SJSA1 (cell line): ENCODE measurements around the gene PRPF6. TPM values are rescaled to one million over a fixed set of nuclear protein-coding genes. Genes with fewer than 3 reads are reported as not detected.

Source experiments
- DNase-seq, 2 experiments: peaks; one replicate each; pipeline ENCODE4 v3.0.0-alpha.2; 2015 to 2020; ENCODE audit warnings: low spot score in 2 of 2, low read depth in 1 of 2
- H3K27ac ChIP-seq: fragments of 250-450 bp; sonication (Bioruptor Pico); 2 replicates; pipeline ENCODE4 v1.5.1; 2020; ENCODE audit warnings: mild to moderate bottlenecking, moderate library complexity
- H3K27me3 ChIP-seq: fragments of 250-450 bp; sonication (Bioruptor Pico); replicated peaks from 2 replicates; pipeline ENCODE4 v1.5.1; 2020; ENCODE audit warnings: mild to moderate bottlenecking, moderate library complexity
- H3K36me3 ChIP-seq: fragments of 250-450 bp; sonication (Bioruptor Pico); 2 replicates; pipeline ENCODE4 v1.5.1; 2020; ENCODE audit warnings: mild to moderate bottlenecking
- H3K4me1 ChIP-seq: fragments of 250-450 bp; sonication (Bioruptor Pico); replicated peaks from 2 replicates; pipeline ENCODE4 v1.6.1; 2021; ENCODE audit warnings: mild to moderate bottlenecking
- H3K4me3 ChIP-seq: fragments of 250-450 bp; sonication (Bioruptor Pico); 2 replicates; pipeline ENCODE4 v1.5.1; 2020; ENCODE audit warnings: mild to moderate bottlenecking
- H3K9me3 ChIP-seq: fragments of 250-450 bp; sonication (Bioruptor Pico); replicated peaks from 2 replicates; pipeline ENCODE4 v1.5.1; 2020; ENCODE audit warnings: mild to moderate bottlenecking
- total RNA-seq: library from RNA; depleted of rRNA; stranded (reverse); fragments of >200 nt; shearing (Covaris generic); gene quantifications from 2 replicates; pipeline ENCODE4 v1.2.3, GENCODE V29; 2014

Gene PRPF6
- total RNA-seq, 1 experiment from 2014 or later, result 72.1 TPM

GRCh38 chr20:63978319-63979228, 2.4 kb upstream of the PRPF6 start:
- DNase-seq, result peak in 1 of 2 experiments; percentile 63
- peaks cover 6% of the 10 kb centered on the region; the same call in 1 of the 2 replicates for H3K27me3 ChIP-seq
- peaks cover 52% of the 10 kb centered on the region for H3K4me1 ChIP-seq
- H3K36me3 ChIP-seq, result peaks cover 11% of the 10 kb centered on the region
- no peaks in the 10 kb centered on the region for H3K9me3 ChIP-seq
- peak overlapping the region; percentile 19; the same call in 1 of the 2 replicates for H3K4me3 ChIP-seq
- H3K27ac ChIP-seq, result no peak overlapping the region

DNA sequence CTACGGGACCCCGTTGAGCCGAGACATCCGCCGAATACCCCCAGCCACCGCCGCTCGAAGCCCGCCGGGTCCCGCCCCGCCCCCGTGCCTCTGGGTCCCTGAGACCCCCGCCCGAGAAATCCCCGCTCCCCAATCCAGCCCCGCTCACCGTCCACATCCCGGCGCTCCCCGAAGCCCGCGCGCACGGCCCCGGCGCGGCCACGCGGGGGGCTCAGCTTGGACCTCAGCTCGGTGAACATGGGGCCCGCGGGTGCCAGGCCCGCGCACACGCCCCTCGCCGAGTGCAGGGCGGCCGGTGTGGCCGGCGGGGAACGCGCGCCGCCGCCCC, 1.7 kb upstream of the PRPF6 start:
- Histone ChIP-seq H3K4me3 (peak overlapping the region; percentile 19), H3K27ac (no peak overlapping the region), H3K27me3 (peaks cover 6% of the 10 kb centered on the region; the same call in 1 of the 2 replicates), H3K4me1 (peaks cover 47% of the 10 kb centered on the region), H3K9me3 (no peaks in the 10 kb centered on the region), H3K36me3 (peaks cover 16% of the 10 kb centered on the region)
- no peak for DNase-seq

DNA sequence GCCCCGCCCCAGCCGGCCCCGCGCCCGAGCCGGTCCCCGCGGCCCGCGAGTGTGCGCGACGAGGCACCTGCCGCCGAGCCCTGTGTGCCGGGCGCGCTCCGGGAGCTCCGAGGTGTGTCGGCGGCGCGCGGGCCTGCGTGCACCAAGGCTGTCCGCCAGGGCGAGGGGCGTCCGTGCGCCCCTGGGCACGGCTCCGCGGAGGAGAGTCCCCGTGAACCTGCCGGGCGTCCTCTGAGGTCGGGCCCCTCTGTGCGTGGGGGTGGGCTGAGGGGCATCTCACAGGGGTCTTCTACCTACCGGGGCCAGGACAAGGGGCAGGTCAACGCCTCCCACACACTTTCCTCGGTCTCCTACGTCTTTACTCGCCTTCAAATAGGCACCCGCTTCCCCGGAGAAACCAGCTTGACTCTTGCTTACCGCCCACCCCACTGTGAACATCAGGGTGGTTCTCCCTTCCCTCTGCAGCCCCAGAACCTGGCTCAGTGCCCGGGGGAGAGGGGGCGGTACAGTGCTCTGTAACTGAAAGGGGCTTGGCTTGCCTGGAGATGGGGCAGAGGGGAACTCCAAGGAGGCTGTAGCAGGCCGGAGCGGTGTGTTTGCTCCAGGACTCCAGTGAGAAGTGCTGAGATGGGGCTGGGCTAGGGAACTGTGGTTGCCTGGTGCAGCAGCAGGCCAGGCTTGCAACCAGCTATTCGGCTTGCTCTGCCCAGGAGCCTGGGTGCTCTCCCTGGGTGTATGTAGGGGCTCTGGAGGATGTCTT, 1.2 kb upstream of the PRPF6 start, which contains the start of gene SAMD10:
Gene SAMD10 (minus strand): TSS at position 86 of the 760 bp plus-strand sequence. CDS start 175 bp downstream, outside the sequence.
- H3K27me3 ChIP-seq, result peaks cover 6% of the 10 kb centered on the region; the same call in 1 of the 2 replicates
- H3K9me3 ChIP-seq, result no peaks in the 10 kb centered on the region
- H3K27ac ChIP-seq, result no peak within 1 kb of the TSS
- H3K4me1 ChIP-seq, result peaks cover 42% of the 10 kb centered on the region
- peaks cover 20% of the 10 kb centered on the region for H3K36me3 ChIP-seq
- peak in 1 of 2 experiments; percentile 49 for DNase-seq
- peak within 1 kb of the TSS; percentile 61 for H3K4me3 ChIP-seq

GRCh38 chr20:63980317-63980805, 571 bp upstream of the PRPF6 start:
- no peaks in the 10 kb centered on the region for H3K9me3 ChIP-seq
- peaks cover 6% of the 10 kb centered on the region; the same call in 1 of the 2 replicates for H3K27me3 ChIP-seq
- H3K4me1 ChIP-seq, result peaks cover 35% of the 10 kb centered on the region
- DNase-seq, result no peak
- peak overlapping the region; percentile 61 for H3K4me3 ChIP-seq
- no peak overlapping the region for H3K27ac ChIP-seq
- peaks cover 26% of the 10 kb centered on the region for H3K36me3 ChIP-seq

DNA sequence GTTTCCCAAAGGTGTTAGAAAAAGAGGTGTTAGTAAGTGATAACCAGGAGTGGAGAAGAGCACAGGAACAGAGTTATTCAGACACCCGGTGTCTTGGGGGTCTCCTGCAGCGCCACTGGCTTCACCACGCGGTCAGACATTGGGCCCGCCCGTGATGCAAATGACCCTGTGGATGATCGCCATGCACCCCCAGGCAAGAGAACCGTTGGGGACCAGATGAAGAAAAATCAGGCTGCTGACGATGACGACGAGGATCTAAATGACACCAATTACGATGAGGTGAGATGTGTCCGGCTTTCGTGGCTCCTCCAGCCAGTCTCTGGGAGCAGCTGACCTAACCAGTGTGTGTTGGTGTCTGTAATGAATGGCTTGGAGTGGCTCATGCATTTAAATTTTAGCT, 2.0 kb downstream of the PRPF6 start:
- H3K4me3 ChIP-seq, result no peak overlapping the region
- no peak for DNase-seq
- H3K4me1 ChIP-seq, result peaks cover 29% of the 10 kb centered on the region
- no peaks in the 10 kb centered on the region for H3K9me3 ChIP-seq
- H3K27ac ChIP-seq, result no peak overlapping the region
- H3K27me3 ChIP-seq, result peaks cover 6% of the 10 kb centered on the region; the same call in 1 of the 2 replicates
- H3K36me3 ChIP-seq, result peaks cover 52% of the 10 kb centered on the region

DNA sequence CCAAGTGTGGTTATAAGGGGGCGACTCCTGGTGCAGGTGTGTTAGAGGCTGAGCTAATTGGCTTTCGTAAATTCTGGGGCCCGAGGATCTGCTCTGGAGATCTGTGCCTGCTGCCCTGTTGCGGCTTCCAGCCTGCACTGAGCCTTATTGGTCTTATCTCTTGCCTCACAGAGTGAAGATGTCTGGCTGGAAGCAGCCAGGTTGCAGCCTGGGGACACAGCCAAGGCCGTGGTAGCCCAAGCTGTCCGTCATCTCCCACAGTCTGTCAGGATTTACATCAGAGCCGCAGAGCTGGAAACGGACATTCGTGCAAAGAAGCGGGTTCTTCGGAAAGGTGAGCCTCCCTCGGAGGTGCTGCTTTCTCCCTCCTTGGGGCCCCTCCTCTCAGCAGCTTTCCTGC, 20.0 kb downstream of the PRPF6 start:
- peaks cover 84% of the 10 kb centered on the region for H3K36me3 ChIP-seq
- no peak for DNase-seq
- H3K4me1 ChIP-seq, result no peaks in the 10 kb centered on the region
- H3K27ac ChIP-seq, result no peak overlapping the region
- H3K9me3 ChIP-seq, result no peaks in the 10 kb centered on the region
- H3K27me3 ChIP-seq, result no peaks in the 10 kb centered on the region
- H3K4me3 ChIP-seq, result no peak overlapping the region

- Histone ChIP-seq H3K4me1 (no peaks in the 10 kb centered on the region), H3K27ac (no peak overlapping the region), H3K4me3 (no peak overlapping the region), H3K36me3 (peaks cover 80% of the 10 kb centered on the region), H3K27me3 (no peaks in the 10 kb centered on the region), H3K9me3 (no peaks in the 10 kb centered on the region)
- DNase-seq, result no peak
These were observed 20.7 kb downstream of the PRPF6 start for GRCh38 chr20:64001607-64002011.

GRCh38 chr20:64003960-64004725, 23.2 kb downstream of the PRPF6 start:
- 0 out of 2 replicates have a peak, but pooled peaks cover 2% of the 10 kb centered on the region for H3K9me3 ChIP-seq
- no peak overlapping the region for H3K4me3 ChIP-seq
- peaks cover 80% of the 10 kb centered on the region for H3K36me3 ChIP-seq
- H3K27me3 ChIP-seq, result no peaks in the 10 kb centered on the region
- DNase-seq, result no peak
- H3K4me1 ChIP-seq, result no peaks in the 10 kb centered on the region
- no peak overlapping the region for H3K27ac ChIP-seq

GRCh38 chr20:64005394-64005793, 24.5 kb downstream of the PRPF6 start:
- no peak for DNase-seq
- 0 out of 2 replicates have a peak, but pooled peaks cover 2% of the 10 kb centered on the region for H3K9me3 ChIP-seq
- H3K36me3 ChIP-seq, result peaks cover 81% of the 10 kb centered on the region
- no peak overlapping the region for H3K4me3 ChIP-seq
- no peaks in the 10 kb centered on the region for H3K27me3 ChIP-seq
- no peak overlapping the region for H3K27ac ChIP-seq
- no peaks in the 10 kb centered on the region for H3K4me1 ChIP-seq

DNA sequence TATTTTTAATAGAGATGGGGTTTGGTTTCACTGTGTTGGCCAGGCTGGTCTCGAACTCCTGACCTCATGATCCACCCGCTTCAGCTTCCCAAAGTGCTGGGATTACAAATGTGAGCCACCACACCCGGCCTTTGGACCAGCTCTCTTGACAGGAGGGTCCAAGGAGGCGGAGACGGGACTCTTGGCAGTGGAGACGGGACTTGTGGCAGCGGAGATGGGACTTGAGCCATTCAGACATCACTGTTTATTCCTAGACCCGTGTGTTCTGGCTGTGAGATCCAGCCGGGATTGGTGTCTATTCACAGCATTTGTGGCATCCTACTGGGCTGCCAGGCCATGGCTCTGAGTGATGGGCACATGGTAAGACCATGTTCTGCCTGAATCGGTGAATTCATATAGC, 25.6 kb downstream of the PRPF6 start:
- Histone ChIP-seq H3K36me3 (peaks cover 83% of the 10 kb centered on the region), H3K27ac (no peak overlapping the region), H3K27me3 (no peaks in the 10 kb centered on the region), H3K4me1 (no peaks in the 10 kb centered on the region), H3K9me3 (0 out of 2 replicates have a peak, but pooled peaks cover 2% of the 10 kb centered on the region), H3K4me3 (no peak overlapping the region)
- DNase-seq, result no peak

GRCh38 chr20:64006902-64007301, 26.0 kb downstream of the PRPF6 start:
- Histone ChIP-seq H3K27ac (no peak overlapping the region), H3K4me1 (no peaks in the 10 kb centered on the region), H3K27me3 (no peaks in the 10 kb centered on the region), H3K4me3 (no peak overlapping the region), H3K36me3 (peaks cover 81% of the 10 kb centered on the region), H3K9me3 (0 out of 2 replicates have a peak, but pooled peaks cover 2% of the 10 kb centered on the region)
- no peak for DNase-seq

DNA sequence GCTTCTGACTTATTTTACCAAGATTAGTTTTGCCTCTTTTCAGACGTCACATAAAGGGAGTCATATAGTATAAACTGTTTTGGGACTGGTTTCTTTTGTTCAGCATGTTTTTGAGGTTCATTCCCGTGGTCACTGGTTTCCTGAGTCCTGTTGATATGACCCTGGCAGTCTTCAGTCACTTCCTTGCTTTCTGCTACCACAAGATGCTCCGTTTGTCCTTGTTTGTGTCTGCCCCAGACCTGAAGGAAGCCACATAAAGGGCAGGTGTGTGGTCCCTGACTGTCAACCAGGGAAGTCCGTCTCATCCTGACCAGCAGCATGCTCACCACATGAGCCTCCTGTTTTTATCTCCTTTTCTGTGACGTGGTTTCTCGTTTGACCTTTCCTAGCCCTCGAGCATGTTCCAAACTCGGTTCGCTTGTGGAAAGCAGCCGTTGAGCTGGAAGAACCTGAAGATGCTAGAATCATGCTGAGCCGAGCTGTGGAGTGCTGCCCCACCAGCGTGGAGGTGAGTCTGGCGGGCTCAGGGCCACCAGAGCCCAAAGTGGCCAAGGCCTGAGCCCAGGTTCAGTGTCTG, 29.0 kb downstream of the PRPF6 start:
- H3K36me3 ChIP-seq, result peaks cover 71% of the 10 kb centered on the region
- no peak for DNase-seq

More for the DNA sequence above, 29.0 kb downstream of the PRPF6 start:
- Histone ChIP-seq H3K4me1 (no peaks in the 10 kb centered on the region), H3K27ac (no peak overlapping the region), H3K9me3 (0 out of 2 replicates have a peak, but pooled peaks cover 2% of the 10 kb centered on the region), H3K4me3 (no peak overlapping the region), H3K27me3 (no peaks in the 10 kb centered on the region)
